Renal cortical epithelial cell (primary cell): ENCODE data around the gene CXCL16. TPM values are rescaled to one million over a fixed set of nuclear protein-coding genes. Genes with fewer than 3 reads are reported as not detected.
"Not testable (repeated sequence)": the region's sequence is repeated elsewhere in the genome, so short reads cannot be mapped to it uniquely, and the experiment has no call there.

ENCODE experiments used
- DNase-seq: peaks from one replicate; pipeline ENCODE4 v3.0.0-alpha.2; 2011; ENCODE audit warnings: low read depth
- total RNA-seq: library from RNA; depleted of rRNA; stranded (reverse); fragments of >200 nt; gene quantifications from 2 replicates; pipeline ENCODE4 v1.2.3, GENCODE V29; 2014

CXCL16 gene
- total RNA-seq, 1 donor from 2014 or later = 36.2 TPM

GRCh38 chr17:4699401-4700056 is 40.2 kb downstream of the CXCL16 start:
- not testable (repeated sequence) for DNase-seq

- no peak for DNase-seq
These were observed 43.3 kb downstream of the CXCL16 start for GRCh38 chr17:4696437-4696805.

GRCh38 chr17:4693416-4693815 is 46.3 kb downstream of the CXCL16 start:
- DNase-seq = no peak

GRCh38 chr17:4691686-4692085 is 48.0 kb downstream of the CXCL16 start:
- no peak for DNase-seq

GRCh38 chr17:4690745-4691144 is 49.0 kb downstream of the CXCL16 start:
- DNase-seq = no peak

GRCh38 chr17:4689872-4690271 is 49.9 kb downstream of the CXCL16 start:
- DNase-seq = not testable (repeated sequence)

- DNase-seq = not testable (repeated sequence)
These were observed 56.0 kb downstream of the CXCL16 start for GRCh38 chr17:4683739-4684138.

Other genes starting within 250 kb of the CXCL16 start
- 151 and 225 TPM in 2 replicates for gene SPNS2, start 241.0 kb downstream of the CXCL16 start, total RNA-seq
- 33.5 and 44.5 TPM in 2 replicates for gene MYBBP1A, start 184.5 kb downstream of the CXCL16 start, total RNA-seq
- 0.05 TPM in 1 of 2 replicates, not detected in the other for gene GGT6, start 179.4 kb downstream of the CXCL16 start, total RNA-seq
- gene SMTNL2, start 155.4 kb downstream of the CXCL16 start, total RNA-seq = under 0.01 and 16.1 TPM in 2 replicates
- not detected in 2 replicates for gene ALOX15, start 98.2 kb downstream of the CXCL16 start, total RNA-seq
- gene PELP1, start 35.8 kb downstream of the CXCL16 start, total RNA-seq = 16.0 and 31.7 TPM in 2 replicates
- gene ARRB2, start 29.3 kb downstream of the CXCL16 start, total RNA-seq = 2.1 and 2.7 TPM in 2 replicates
- gene MED11, start 8.5 kb downstream of the CXCL16 start, total RNA-seq = 17.4 and 20.6 TPM in 2 replicates
- gene ZMYND15, start 95 bp downstream of the CXCL16 start, total RNA-seq = 0.30 and 1.0 TPM in 2 replicates
- not detected in 2 replicates for gene TM4SF5, start 32.0 kb upstream of the CXCL16 start, total RNA-seq
- not detected in 2 replicates for gene VMO1, start 46.4 kb upstream of the CXCL16 start, total RNA-seq
- gene GLTPD2, start 49.0 kb upstream of the CXCL16 start, total RNA-seq = not detected in 2 replicates
- 79.0 and 204 TPM in 2 replicates for gene PSMB6, start 56.2 kb upstream of the CXCL16 start, total RNA-seq
- gene PLD2, start 67.2 kb upstream of the CXCL16 start, total RNA-seq = 16.0 and 21.3 TPM in 2 replicates
- gene MINK1, start 93.4 kb upstream of the CXCL16 start, total RNA-seq = 20.8 and 84.6 TPM in 2 replicates
- gene C17orf107, start 159.6 kb upstream of the CXCL16 start, total RNA-seq = 1.7 and 4.2 TPM in 2 replicates
- 0.25 and 0.35 TPM in 2 replicates for gene CHRNE, start 163.2 kb upstream of the CXCL16 start, total RNA-seq
- not detected in 2 replicates for gene GP1BA, start 192.3 kb upstream of the CXCL16 start, total RNA-seq
- gene SLC25A11, start 200.1 kb upstream of the CXCL16 start, total RNA-seq = 40.1 and 56.2 TPM in 2 replicates
- 16.1 and 43.6 TPM in 2 replicates for gene RNF167, start 200.3 kb upstream of the CXCL16 start, total RNA-seq
- 549 and 701 TPM in 2 replicates for gene PFN1, start 208.6 kb upstream of the CXCL16 start, total RNA-seq
- gene ENO3, start 211.2 kb upstream of the CXCL16 start, total RNA-seq = 5.3 and 6.6 TPM in 2 replicates
- gene SPAG7, start 227.9 kb upstream of the CXCL16 start, total RNA-seq = 45.7 and 66.5 TPM in 2 replicates
- gene CAMTA2, start 247.7 kb upstream of the CXCL16 start, total RNA-seq = 0.87 and 37.9 TPM in 2 replicates